SH-SY5Y (cell line): ENCODE measurements around the gene PLCG2.

Experiments
- GATA2 ChIP-seq: IDR thresholded peaks from 2 replicates; pipeline ENCODE4 v1.6.1; 2011; ENCODE audit warnings: mild to moderate bottlenecking, low read depth, low read length
- GATA3 ChIP-seq: IDR thresholded peaks from 2 replicates; pipeline ENCODE4 v1.6.1; 2011; ENCODE audit warnings: low read depth, mild to moderate bottlenecking, low read length, moderate library complexity

DNA sequence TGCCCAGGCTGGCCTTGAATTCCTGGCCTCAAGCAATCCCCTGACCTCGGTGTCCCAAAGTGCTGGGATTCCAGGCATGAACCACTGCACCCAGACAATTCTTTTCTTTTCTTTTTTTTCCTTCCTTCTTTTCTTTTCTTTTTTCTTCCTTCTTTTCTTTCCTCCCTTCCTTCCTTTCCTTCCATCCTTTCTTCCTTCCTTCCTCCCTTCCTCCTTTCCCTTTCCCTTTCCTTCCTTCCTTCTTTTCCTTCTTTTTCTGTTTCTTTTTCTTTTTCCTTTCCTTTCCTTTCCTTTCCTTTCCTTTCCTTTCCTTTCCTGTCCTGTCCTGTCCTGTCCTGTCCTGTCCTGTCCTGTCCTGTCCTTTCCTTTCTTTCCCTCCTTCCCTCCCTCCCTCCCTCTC, 44.6 kb downstream of the PLCG2 start:
- TF ChIP-seq GATA3 (no peak), GATA2 (no peak)
